Measurements from ENCODE around the gene DCPS.
"Not testable (repeated sequence)": the region's sequence is repeated elsewhere in the genome, so short reads cannot be mapped to it uniquely, and the experiment has no call there.

Gene DCPS

GRCh38 chr11:126352163-126352562 is 48.3 kb downstream of the DCPS start:
- intact Hi-C loops (cut with DNase I), result loop anchor here (10.0 kb wide), 1 partner anchor 63 kb away; no protein-coding TSS in a partner anchor

GRCh38 chr11:126352934-126353801 is 49.3 kb downstream of the DCPS start:
- no peak for DNase-seq
- intact Hi-C loops (cut with DNase I), result loop anchor here (10.0 kb wide), 1 partner anchor 62 kb away; no protein-coding TSS in a partner anchor

More at GRCh38 chr11:126352163-126352562, 48.3 kb downstream of the DCPS start:
- no peak for DNase-seq

GRCh38 chr11:126354631-126355323 is 50.9 kb downstream of the DCPS start:
- peak in 1 of 42 donors; percentile 25 for DNase-seq
- intact Hi-C loops (cut with DNase I), result loop anchor here (5.0 to 10.0 kb wide), 2 partner anchors 47 to 60 kb away; no protein-coding TSS in a partner anchor

- DNase-seq, result peak; percentile 42 to 94 (median 84)
- intact Hi-C loops (cut with DNase I), result loop anchor here (5.0 to 10.0 kb wide), 2 partner anchors 48 to 59 kb away; no protein-coding TSS in a partner anchor
These were observed 51.6 kb downstream of the DCPS start, which contains the start of gene ST3GAL4 for GRCh38 chr11:126355324-126355925. Gene ST3GAL4 (plus strand): TSS chr11:126355686. CDS start chr11:126406156, 50,470 bp downstream.

- peak; percentile 56 to 94 (median 82) for DNase-seq
- intact Hi-C loops (cut with DNase I), result loop anchor here (5.0 to 10.0 kb wide), 2 partner anchors 49 to 59 kb away; no protein-coding TSS in a partner anchor
These were observed 52.4 kb downstream of the DCPS start for GRCh38 chr11:126355926-126356897.

- DNase-seq, result peak in 3 of 42 donors; percentile 33 to 53 (median 33)
- intact Hi-C loops (cut with DNase I), result loop anchor here (5.0 to 10.0 kb wide), 2 partner anchors 50 to 57 kb away; no protein-coding TSS in a partner anchor
These were observed 53.4 kb downstream of the DCPS start for GRCh38 chr11:126357055-126357962.

- intact Hi-C loops (cut with DNase I), result loop anchor here (5.0 to 10.0 kb wide), 2 partner anchors 51 to 57 kb away; no protein-coding TSS in a partner anchor
- DNase-seq, result peak in 3 of 42 donors; percentile 25 to 52 (median 35)
These were observed 54.3 kb downstream of the DCPS start for GRCh38 chr11:126357969-126358762.

GRCh38 chr11:126358763-126359160 is 54.9 kb downstream of the DCPS start:
- intact Hi-C loops (cut with DNase I), result loop anchor here (5.0 to 10.0 kb wide), 2 partner anchors 51 to 56 kb away; no protein-coding TSS in a partner anchor
- peak in 1 of 42 donors; percentile 29 for DNase-seq

GRCh38 chr11:126359431-126360048 is 55.7 kb downstream of the DCPS start:
- intact Hi-C loops (cut with DNase I), result loop anchor here (5.0 to 10.0 kb wide), 2 partner anchors 52 to 55 kb away; no protein-coding TSS in a partner anchor
- DNase-seq, result peak in 26 of 42 donors; percentile 41 to 76 (median 55)

- intact Hi-C loops (cut with DNase I), result no loop called here
- DNase-seq, result peak in 3 of 42 donors; percentile 34 to 59 (median 37)
These were observed 56.2 kb downstream of the DCPS start for GRCh38 chr11:126360049-126360446.

GRCh38 chr11:126361400-126361799 is 57.5 kb downstream of the DCPS start:
- intact Hi-C loops (cut with DNase I), result no loop called here

GRCh38 chr11:126362879-126363655 is 59.2 kb downstream of the DCPS start:
- intact Hi-C loops (cut with DNase I), result no loop called here
- peak in 1 of 42 donors; percentile 33 for DNase-seq

More at GRCh38 chr11:126361400-126361799, 57.5 kb downstream of the DCPS start:
- peak in 1 of 42 donors; percentile 23 for DNase-seq

- intact Hi-C loops (cut with DNase I), result no loop called here
- peak; percentile 57 to 93 (median 81) for DNase-seq
These were observed 59.9 kb downstream of the DCPS start for GRCh38 chr11:126363706-126364248.

GRCh38 chr11:126364735-126365134 is 60.9 kb downstream of the DCPS start:
- peak in 1 of 42 donors; percentile 4 for DNase-seq
- intact Hi-C loops (cut with DNase I), result not testable (repeated sequence)

Data from head of caudate nucleus (tissue), 42 donors.